Measurements from ENCODE around the gene MRPL52.
"Not testable (repeated sequence)": the region's sequence is repeated elsewhere in the genome, so short reads cannot be mapped to it uniquely, and the experiment has no call there.

Gene MRPL52

GRCh38 chr14:22829661-22830442 lies at the start of gene MRPL52:
MRPL52 (plus strand) TSS chr14:22829887; CDS start chr14:22829913, 26 bp downstream.
- DNase-seq (ENCODE audit: low read depth in 2 of 2) = peak; percentile 84 to 86

GRCh38 chr14:22780105-22780679 lies 49.5 kb upstream of the MRPL52 start:
- no peak for DNase-seq (ENCODE audit: low read depth in 2 of 2)

DNA sequence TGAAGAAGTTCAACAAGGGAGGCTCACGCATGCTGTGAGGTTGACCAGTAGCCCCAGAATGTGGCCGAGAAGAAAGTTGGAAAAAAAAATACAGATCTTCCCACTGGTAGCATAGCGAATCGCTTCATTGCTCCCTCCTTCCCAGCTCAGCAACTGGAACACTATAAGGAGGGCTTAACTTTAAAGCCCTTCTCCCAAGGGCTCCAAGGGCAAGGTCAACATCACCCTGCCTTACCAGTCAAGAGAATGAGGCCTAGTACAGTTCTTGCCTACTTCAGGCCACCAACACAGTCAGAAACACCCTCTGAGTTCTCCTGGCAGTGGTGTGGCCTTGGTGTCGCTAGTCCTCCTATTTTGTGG lies 48.8 kb upstream of the MRPL52 start:
- DNase-seq (ENCODE audit: low read depth in 2 of 2) = no peak

DNA sequence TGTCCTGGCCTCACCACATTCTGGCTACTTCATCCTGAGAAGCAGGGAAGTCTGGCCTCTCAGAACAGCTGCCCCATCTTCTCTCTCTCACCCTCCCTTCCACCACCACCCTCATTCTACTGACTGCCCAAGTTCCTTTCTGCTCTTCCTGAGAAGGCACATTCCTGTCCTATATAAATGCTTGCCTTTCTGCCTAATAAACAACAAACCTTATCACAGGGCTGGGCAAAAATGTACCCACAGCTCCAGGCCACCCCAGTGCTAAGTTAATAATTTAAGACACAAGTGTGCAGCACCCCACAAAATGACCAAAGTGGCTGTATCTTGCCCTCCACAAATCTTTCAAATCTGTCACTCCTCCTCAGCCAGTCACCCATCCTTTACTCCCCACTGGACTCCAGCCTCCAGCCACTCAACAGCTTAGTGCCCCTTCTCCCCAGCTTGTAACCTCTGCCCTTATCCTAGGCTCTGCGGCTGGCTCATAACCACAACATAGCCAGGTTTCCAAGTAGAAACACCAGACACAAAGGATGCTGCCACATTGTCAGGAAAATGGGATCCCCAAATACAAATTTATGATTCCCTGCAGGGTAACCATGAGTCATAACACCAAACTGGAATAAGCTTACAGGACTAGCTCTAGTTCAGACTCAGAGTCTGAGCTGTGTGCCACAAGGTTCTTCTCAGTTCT lies 48.2 kb upstream of the MRPL52 start:
- no peak for DNase-seq (ENCODE audit: low read depth in 2 of 2)

DNA sequence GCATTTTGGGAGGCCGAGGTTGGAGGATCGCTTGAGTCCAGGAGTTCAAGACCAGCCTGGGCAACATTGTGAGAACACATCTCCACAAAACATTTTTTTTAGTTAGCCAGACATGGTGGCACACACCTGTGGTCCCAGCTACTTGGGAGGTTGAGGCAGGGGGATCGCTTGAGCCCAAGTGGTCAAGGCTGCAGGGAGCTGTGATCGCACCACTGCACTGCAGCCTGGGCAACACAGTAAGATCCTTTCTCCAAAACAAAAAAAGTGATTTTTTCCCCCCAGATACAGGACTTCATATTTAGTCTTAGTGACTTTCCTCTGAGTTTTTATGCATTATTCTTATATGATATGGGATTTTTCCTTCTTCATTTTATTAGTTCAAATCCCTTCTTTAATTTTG lies 43.0 kb upstream of the MRPL52 start:
- no peak for DNase-seq (ENCODE audit: low read depth in 2 of 2)

DNA sequence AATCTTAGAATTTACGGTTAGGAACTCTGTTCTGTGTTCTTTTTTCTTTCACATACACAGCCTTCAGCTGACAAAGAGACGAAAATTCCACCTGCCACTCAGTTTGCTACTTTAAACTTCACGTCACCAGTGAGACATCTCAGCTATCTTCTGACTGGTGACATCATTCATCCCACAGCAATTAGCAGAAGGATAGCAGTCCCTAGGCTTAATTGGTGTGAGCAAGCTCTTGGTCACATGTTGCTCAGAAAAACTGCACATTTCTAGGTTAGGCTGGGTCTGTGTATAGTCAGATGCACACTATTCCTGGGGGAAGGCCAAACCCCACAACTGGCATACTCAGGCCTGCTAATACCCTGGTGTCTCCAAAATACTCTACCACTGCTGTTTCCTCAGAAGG lies 38.4 kb upstream of the MRPL52 start:
- DNase-seq (ENCODE audit: low read depth in 2 of 2) = no peak

- DNase-seq (ENCODE audit: low read depth in 2 of 2) = no peak
Measured at GRCh38 chr14:22792158-22792557, 37.5 kb upstream of the MRPL52 start.

DNA sequence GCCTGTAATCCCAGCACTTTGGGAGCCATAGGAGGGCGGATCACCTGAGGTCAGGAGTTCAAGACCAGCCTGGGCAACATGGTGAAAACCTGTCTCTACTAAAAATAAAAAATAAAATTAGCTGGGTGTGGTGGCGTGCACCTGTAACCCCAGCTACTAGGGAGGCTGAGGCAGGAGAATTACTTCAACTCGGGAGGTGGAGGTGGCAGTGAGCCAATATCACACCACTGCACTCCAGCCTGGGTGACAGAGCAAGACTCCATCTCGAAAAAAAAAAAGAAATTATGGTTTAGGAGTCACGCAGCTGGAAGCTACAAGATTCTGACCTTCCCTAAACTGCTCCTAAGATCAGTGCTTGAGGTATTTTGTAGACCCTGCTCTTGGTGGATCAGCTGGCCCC lies 36.1 kb upstream of the MRPL52 start:
- DNase-seq (ENCODE audit: low read depth in 2 of 2) = not testable (repeated sequence)

- DNase-seq (ENCODE audit: low read depth in 2 of 2) = no peak
Measured at GRCh38 chr14:22793976-22794375, 35.7 kb upstream of the MRPL52 start.

DNA sequence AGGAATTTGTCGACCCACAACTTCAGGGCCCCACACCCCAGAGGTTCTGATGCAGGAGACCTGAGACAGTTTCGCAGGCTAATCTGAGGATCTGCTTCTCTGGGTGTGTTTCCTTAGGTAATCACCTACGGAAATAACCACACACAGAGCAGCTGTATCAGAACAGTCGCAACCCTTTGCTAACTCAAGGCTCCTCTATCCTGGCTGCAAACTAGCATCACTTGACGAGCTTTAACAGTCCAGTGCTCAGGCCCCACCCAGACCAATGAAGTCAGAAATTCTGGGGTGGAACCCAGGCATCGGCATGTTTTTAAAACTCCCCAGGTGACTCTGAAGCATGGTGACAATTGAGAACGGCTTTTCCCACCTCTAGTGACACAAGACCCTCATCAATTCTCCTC lies 35.1 kb upstream of the MRPL52 start:
- no peak for DNase-seq (ENCODE audit: low read depth in 2 of 2)

DNA sequence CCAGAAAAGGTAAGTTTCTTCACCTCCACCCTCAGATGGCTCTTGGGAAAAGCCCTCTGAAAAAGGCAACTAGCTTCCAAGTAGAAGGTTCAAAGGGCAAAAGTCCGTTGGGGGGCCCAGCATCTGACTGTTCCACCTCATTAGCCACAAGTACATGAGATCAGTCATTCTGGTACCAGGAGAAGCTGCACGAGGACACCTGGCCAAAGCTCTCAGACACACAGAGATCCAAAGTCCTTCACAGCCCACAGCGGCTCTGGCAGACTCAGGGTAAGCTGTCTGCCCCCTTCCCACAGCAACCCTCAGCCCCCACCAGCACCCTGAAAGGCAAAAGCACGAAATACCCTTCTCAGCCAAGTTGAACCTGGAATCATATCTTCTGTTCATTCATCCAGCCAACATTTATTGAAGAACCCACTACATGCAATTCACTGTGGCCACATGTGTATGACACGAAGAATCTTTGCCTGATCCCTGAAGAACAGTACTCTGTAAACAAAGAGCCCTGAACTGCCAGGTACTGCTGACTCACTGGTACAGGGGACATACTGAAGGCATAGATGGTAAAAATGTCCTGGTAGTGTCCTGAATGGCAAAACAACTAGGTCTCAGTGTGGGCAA lies 33.5 kb upstream of the MRPL52 start:
- DNase-seq (ENCODE audit: low read depth in 2 of 2) = no peak

DNA sequence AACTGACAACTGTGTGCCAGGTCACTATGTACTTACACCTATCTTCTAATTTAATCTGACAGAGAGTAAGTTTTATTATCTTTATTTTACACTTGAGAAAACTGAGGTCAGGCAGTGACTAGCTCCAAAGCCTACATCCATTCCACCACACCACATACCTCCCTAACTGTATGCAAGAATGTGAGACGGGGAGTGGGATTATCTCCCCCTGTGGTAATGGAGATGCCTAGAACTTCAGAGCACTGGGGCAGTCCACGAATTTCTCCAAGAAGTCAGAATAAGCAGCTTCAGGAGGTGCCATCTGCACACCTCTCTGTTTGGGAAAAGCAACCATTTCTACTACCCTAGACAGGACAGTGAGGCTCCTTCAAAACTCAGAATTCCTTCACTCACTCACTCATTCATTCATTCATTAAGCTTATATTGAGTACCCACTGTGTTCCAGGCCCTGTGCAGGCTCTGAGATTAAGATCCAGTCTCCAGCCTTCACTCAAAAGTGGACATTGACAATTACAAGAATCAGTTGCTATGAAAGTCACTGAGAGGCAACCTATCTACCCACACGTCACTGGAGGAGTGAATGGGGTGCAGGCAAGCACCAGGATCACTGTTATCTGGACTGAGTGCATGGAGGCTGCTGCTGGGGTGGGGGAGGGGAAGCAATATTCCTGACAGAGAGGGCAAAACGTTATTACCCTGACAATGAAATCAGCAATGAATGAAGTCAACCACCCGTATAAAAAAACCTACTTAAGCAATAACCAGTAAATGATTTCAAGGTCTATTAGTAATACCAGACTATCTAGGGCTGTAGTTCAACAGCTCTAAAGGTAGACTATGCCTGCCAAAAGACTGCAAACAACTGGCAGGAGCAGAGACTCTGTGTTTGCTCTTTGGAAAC lies 32.4 kb upstream of the MRPL52 start:
- DNase-seq (ENCODE audit: low read depth in 2 of 2) = no peak

- DNase-seq (ENCODE audit: low read depth in 2 of 2) = no peak
Measured at GRCh38 chr14:22798528-22798927, 31.2 kb upstream of the MRPL52 start.

- DNase-seq (ENCODE audit: low read depth in 2 of 2) = no peak
Measured at GRCh38 chr14:22800346-22800745, 29.3 kb upstream of the MRPL52 start.

GRCh38 chr14:22801716-22802115 lies 28.0 kb upstream of the MRPL52 start:
- DNase-seq (ENCODE audit: low read depth in 2 of 2) = no peak

- DNase-seq (ENCODE audit: low read depth in 2 of 2) = no peak
Measured at GRCh38 chr14:22802860-22803686, 26.6 kb upstream of the MRPL52 start.

DNA sequence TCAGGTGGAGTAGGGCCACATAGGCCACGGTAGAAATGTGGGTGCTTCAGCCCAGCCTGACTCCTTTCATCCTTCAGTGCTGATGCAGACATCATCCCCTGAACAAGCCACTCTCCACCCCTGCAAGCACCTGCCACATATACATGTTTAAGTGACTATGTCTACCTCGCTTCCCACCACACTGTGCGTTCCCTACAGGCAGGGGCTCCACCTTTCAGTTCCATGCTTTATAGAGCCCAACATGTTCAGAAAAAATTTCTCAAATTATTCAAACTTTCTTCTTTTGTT lies 26.1 kb upstream of the MRPL52 start:
- no peak for DNase-seq (ENCODE audit: low read depth in 2 of 2)

DNA sequence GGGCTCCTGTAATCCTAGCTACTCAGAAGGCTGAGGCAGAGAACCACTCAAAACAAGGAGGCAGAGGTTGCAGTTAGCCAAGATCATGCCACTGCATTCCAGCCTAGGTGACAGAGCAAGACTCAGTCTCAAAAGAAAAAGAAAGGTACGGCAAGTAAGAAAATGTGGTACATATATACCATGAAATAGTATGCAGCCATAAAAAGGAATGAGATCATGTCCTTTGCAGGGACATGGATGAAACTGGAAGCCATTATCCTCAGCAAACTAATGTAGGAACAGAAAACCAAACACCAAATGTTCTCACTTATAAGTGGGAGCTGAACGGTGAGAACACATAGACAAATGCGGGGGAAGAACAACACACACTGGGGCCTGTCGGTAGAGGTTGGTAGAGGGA lies 24.5 kb upstream of the MRPL52 start:
- DNase-seq (ENCODE audit: low read depth in 2 of 2) = not testable (repeated sequence)

GRCh38 chr14:22807432-22808087 lies 22.1 kb upstream of the MRPL52 start:
- no peak for DNase-seq (ENCODE audit: low read depth in 2 of 2)

All from stimulated activated CD4-positive, alpha-beta T cell treated with anti-CD3 and anti-CD28 coated beads, Interleukin-15, amount 100 ng/mL, for 48 hours (primary cell).